Colonic mucosa (tissue), 4 donors: ENCODE measurements around the gene PLEKHG1. TPM values are rescaled to one million over a fixed set of nuclear protein-coding genes. Genes with fewer than 3 reads are reported as not detected.

Source experiments
- DNase-seq: peaks from one replicate; pipeline ENCODE4 v3.0.0-alpha.2; 2020
- H3K27ac ChIP-seq: fragments of 200-600 bp; one replicate; pipeline ENCODE4 v1.8.0; 2021
- H3K27me3 ChIP-seq: fragments of 200-600 bp; one replicate; pipeline ENCODE4 v1.8.0; 2021
- H3K36me3 ChIP-seq: fragments of 200-600 bp; one replicate; pipeline ENCODE4 v1.8.0; 2021
- H3K4me1 ChIP-seq: fragments of 200-600 bp; one replicate; pipeline ENCODE4 v1.8.0; 2021; ENCODE audit warnings: mild to moderate bottlenecking
- H3K4me3 ChIP-seq: fragments of 200-600 bp; one replicate; pipeline ENCODE4 v1.8.0; 2021
- H3K9ac ChIP-seq, 2 donors: one replicate each; pipeline ENCODE4 v1.7.0; 2013; ENCODE audit warnings: control low read depth in 2 of 2, low read depth in 2 of 2, low read length in 2 of 2
- H3K9me3 ChIP-seq: fragments of 200-600 bp; one replicate; pipeline ENCODE4 v1.8.0; 2021
- intact Hi-C: fragments of 100-400 bp; cut with DNase I; formaldehyde crosslinking; loops from one replicate; pipeline ENCODE4 v1.14.1; 2022
- total RNA-seq, 2 donors: library from RNA; stranded (reverse); fragmentation: NEBNext Ultra II Directional in 1 of 2; extraction: Animal tissue kit (Norgen Biotek cat#: 25700) in 1 of 2; gene quantifications; one replicate each; pipeline ENCODE4 v1.2.1, GENCODE V29; 2021
- TF ChIP-seq, protein P1 (sequence below): fragments of 200-600 bp; IDR thresholded peaks from one replicate; pipeline ENCODE4 v1.8.0; 2022; ENCODE audit warnings: antibody characterized with exemption, mild to moderate bottlenecking
- donor health status: healthy.
- donor health status: DM: no; HTN: no; CAD: no.
- donor health status: DM: no; HTN: no; CAD: no.

The PLEKHG1 gene
- total RNA-seq, 2 donors from 2014 or later, result 21.8 to 25.2 TPM

GRCh38 chr6:150636808-150637207 is 37.1 kb downstream of the PLEKHG1 start:
- TF ChIP-seq, protein P1, sequence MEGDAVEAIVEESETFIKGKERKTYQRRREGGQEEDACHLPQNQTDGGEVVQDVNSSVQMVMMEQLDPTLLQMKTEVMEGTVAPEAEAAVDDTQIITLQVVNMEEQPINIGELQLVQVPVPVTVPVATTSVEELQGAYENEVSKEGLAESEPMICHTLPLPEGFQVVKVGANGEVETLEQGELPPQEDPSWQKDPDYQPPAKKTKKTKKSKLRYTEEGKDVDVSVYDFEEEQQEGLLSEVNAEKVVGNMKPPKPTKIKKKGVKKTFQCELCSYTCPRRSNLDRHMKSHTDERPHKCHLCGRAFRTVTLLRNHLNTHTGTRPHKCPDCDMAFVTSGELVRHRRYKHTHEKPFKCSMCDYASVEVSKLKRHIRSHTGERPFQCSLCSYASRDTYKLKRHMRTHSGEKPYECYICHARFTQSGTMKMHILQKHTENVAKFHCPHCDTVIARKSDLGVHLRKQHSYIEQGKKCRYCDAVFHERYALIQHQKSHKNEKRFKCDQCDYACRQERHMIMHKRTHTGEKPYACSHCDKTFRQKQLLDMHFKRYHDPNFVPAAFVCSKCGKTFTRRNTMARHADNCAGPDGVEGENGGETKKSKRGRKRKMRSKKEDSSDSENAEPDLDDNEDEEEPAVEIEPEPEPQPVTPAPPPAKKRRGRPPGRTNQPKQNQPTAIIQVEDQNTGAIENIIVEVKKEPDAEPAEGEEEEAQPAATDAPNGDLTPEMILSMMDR, result no peak
- Histone ChIP-seq H3K4me1 (peaks cover 6% of the 10 kb centered on the region), H3K9ac (no peak overlapping the region), H3K4me3 (no peak overlapping the region), H3K9me3 (no peaks in the 10 kb centered on the region), H3K27me3 (no peaks in the 10 kb centered on the region), H3K36me3 (no peaks in the 10 kb centered on the region), H3K27ac (no peak overlapping the region)
- intact Hi-C loops, result no loop called here
- no peak for DNase-seq

DNA sequence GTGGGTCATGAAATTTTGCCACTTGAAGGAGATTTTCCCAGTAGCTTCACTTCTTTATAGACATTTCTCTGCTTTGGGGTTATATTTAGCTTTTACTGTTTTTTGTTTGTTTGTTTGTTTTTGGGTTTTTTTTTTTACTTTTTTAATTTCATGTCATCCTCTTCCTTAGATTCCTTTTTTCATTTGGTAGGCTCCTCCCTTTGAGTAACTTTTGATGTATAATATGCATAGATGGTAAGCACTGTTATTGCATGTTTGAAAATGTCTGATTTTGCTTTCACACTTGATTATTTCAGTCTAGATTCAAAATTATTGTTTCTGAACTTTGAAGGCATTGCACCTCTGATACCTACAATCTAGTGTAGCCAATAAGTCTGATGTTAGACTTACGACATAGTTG is 37.6 kb downstream of the PLEKHG1 start:
- Histone ChIP-seq H3K9ac (no peak overlapping the region), H3K4me3 (no peak overlapping the region), H3K27ac (no peak overlapping the region), H3K36me3 (no peaks in the 10 kb centered on the region), H3K4me1 (peaks cover 10% of the 10 kb centered on the region), H3K9me3 (no peaks in the 10 kb centered on the region), H3K27me3 (no peaks in the 10 kb centered on the region)
- intact Hi-C loops, result no loop called here
- TF ChIP-seq, protein P1, result no peak
- DNase-seq, result no peak

DNA sequence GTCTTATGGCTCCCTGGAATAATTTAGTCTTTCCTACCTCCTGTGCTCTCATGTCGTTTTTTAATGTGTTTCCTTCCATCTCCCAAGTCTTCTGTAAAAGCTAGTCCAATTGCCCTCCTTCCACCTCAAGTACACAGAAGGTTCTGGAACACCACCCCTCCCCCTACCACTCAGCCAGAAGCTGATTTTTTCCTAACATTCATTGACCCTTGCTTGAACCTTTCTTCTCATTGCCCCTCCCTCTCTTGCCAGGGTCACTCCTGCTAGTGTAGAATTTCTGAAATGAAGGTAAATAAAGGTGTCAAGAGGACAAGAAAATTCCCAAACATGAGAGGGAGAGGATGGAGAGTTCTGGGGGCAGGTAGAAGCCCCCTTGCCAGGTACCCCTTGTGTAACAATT is 38.6 kb downstream of the PLEKHG1 start:
- intact Hi-C loops, result no loop called here
- no peaks in the 10 kb centered on the region for H3K9me3 ChIP-seq

DNA sequence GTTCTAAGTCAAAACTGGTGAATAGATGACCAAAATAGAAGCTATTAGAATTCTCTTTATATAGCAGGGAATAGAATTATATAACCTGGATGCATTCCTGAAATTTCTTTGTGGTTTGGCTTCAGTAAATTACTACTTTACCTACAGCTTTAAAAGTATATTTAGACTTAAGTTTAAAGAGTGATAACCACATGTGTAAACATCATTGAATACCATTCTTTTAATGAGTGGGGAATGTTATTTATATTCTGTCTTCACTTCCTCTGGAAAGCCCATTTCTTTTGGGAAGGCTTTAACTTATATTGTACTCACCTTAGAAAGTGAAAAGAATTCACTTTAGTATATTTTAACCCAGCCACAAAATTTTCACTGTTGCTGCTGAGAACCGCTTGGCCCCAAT is 39.1 kb downstream of the PLEKHG1 start:
- no peaks in the 10 kb centered on the region for H3K27me3 ChIP-seq
- no peaks in the 10 kb centered on the region for H3K9me3 ChIP-seq
- H3K27ac ChIP-seq, result no peak overlapping the region
- no peak for DNase-seq
- no peaks in the 10 kb centered on the region for H3K36me3 ChIP-seq
- H3K4me3 ChIP-seq, result no peak overlapping the region
- peaks cover 13% of the 10 kb centered on the region for H3K4me1 ChIP-seq
- TF ChIP-seq, protein P1, result no peak
- H3K9ac ChIP-seq, result no peak overlapping the region
- intact Hi-C loops, result no loop called here

More for the DNA sequence above, 38.6 kb downstream of the PLEKHG1 start:
- Histone ChIP-seq H3K27ac (no peak overlapping the region), H3K9ac (no peak overlapping the region), H3K27me3 (no peaks in the 10 kb centered on the region), H3K36me3 (no peaks in the 10 kb centered on the region), H3K4me3 (no peak overlapping the region), H3K4me1 (peaks cover 13% of the 10 kb centered on the region)
- DNase-seq, result no peak
- TF ChIP-seq, protein P1, result no peak

GRCh38 chr6:150639823-150640331 is 40.2 kb downstream of the PLEKHG1 start:
- Histone ChIP-seq H3K9me3 (no peaks in the 10 kb centered on the region), H3K27me3 (no peaks in the 10 kb centered on the region), H3K4me3 (no peak overlapping the region), H3K36me3 (no peaks in the 10 kb centered on the region), H3K27ac (no peak overlapping the region), H3K9ac (no peak overlapping the region), H3K4me1 (peaks cover 13% of the 10 kb centered on the region)
- TF ChIP-seq, protein P1, result no peak
- no peak for DNase-seq
- intact Hi-C loops, result no loop called here
